ENCODE results near the gene FAM98A.

DNA sequence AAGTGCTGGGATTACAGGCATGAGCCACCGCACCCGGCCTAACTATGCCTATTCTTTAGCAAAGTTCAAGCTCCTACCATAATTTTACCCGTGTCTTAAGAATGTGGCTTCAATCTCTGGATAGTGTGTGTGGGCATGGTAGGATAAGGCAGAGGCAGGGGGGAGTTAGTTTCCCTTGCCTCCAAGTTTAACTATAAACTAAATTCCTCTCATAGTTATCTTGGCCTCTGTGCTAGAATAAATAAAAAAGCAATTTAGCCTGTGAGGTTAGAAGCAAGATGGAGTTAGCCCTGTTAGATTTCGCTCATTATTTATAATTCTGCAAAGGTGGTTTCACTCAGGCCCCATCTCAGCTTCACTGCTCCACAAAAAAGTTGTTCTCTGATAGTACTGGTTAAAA, 7.0 kb upstream of the FAM98A start:
- TF ChIP-seq, protein P1, sequence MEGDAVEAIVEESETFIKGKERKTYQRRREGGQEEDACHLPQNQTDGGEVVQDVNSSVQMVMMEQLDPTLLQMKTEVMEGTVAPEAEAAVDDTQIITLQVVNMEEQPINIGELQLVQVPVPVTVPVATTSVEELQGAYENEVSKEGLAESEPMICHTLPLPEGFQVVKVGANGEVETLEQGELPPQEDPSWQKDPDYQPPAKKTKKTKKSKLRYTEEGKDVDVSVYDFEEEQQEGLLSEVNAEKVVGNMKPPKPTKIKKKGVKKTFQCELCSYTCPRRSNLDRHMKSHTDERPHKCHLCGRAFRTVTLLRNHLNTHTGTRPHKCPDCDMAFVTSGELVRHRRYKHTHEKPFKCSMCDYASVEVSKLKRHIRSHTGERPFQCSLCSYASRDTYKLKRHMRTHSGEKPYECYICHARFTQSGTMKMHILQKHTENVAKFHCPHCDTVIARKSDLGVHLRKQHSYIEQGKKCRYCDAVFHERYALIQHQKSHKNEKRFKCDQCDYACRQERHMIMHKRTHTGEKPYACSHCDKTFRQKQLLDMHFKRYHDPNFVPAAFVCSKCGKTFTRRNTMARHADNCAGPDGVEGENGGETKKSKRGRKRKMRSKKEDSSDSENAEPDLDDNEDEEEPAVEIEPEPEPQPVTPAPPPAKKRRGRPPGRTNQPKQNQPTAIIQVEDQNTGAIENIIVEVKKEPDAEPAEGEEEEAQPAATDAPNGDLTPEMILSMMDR (conservative IDR thresholded peaks at IDR 0.05; ENCODE audit: low read depth, low read length): no peak
- no peak for TF ChIP-seq EZH2phosphoT487 (IDR thresholded peaks at IDR 0.05; ENCODE audit: borderline replicate concordance, low read length)
